LoVo (cell line): Measurements from ENCODE around the gene IMPDH1.

Experiments used
- DNase-seq: peaks from one replicate; pipeline ENCODE4 v3.0.0-alpha.2; 2016; ENCODE audit warnings: low spot score

The IMPDH1 gene

DNA sequence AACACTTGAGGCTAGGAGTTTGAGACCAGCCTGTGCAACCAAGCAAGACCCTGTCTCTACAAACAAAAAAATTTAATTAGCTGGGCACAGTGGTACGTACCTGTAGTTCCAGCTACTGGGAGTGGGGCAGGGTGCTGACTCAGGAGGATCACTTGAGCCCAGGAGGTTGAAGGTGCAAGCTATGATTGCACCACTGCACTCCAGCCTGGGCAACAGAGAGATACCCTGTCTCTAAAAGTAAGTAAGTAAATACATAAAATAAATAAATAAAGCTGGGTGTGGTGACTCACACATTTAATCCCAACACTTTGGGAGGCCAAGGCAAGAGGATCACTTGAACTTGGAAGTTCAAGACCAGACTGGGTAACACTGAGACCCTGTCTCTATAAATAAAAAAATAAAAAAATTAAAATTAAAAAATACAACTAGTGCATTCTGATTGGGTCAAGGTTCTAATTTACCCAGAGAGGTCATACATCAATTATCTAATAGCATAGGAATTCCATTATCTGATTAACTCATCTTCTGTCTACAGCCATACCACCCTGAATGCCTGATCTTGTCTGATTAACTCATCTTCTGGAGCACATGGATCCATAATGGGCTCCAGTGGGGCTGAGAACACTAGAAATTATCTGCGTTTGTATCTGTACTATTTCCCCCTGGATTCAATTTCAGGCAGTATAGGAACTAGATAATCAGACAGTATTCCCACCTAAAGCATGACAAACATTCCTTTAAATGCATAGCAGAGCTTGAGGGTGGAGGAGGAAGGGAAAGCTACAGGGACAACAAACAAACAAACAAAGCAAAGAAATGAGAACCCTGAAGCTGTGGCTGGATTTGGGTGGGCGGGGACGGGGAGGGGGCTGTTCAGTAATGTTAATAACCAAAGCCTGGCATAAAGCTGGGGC is 24.9 kb upstream of the IMPDH1 start:
- DNase-seq = no peak

DNA sequence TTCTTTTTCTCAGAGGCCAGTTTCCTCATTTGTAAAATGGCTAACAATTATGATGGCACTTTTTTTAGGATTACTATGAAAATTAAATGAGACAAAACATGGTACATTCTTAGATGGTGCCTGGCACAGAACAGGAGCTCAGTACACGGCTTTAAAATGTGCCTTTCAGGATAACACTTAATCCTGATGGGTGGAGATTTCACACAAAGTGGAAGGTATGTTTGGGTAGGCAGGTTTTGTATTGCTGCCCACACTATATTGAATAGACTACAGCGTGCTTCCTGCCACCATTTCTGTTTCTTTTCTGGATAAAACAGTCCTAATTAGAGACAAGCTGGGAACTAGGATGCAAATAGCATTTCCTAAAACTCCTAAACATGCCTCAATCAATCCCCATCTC is 22.0 kb upstream of the IMPDH1 start:
- no peak for DNase-seq

DNA sequence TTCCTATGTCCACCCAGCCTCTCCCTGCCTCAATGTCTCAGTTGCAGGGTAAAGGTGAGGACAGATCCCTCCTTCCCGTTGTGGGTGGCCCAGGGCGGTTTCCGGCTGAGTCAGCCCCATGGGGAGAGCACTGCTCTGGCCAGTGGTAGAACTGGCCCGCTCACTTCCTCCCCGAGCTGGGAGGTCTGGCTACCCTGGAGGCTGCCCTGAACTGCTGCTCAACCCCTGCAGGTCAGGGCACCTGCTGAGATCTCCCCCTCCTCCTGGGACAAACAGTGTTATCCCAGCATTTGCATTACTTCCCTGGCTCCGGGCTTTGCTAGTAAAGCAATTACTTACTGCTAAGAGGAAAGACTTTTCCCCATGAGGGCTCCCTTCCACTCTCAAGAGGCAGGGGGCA is 21.4 kb upstream of the IMPDH1 start:
- no peak for DNase-seq

DNA sequence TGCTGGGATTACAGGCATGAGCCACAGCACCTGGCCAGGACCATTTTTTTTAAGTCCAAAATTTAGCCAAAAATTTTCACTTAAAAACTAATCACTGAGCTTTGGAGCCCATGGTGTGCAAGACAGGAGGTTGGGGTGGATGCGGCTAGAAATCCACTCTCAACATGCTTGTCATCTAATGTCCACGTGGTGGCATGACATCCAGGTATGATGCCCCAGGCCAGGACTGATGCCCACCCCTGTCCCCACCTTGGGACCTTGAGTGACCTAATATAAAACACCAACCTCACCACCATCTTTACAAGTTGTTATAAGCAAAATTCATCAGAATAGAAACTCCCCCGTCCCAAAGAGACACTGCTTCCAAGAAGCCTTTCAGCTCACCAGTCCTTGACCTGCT is 20.4 kb upstream of the IMPDH1 start:
- no peak for DNase-seq

DNA sequence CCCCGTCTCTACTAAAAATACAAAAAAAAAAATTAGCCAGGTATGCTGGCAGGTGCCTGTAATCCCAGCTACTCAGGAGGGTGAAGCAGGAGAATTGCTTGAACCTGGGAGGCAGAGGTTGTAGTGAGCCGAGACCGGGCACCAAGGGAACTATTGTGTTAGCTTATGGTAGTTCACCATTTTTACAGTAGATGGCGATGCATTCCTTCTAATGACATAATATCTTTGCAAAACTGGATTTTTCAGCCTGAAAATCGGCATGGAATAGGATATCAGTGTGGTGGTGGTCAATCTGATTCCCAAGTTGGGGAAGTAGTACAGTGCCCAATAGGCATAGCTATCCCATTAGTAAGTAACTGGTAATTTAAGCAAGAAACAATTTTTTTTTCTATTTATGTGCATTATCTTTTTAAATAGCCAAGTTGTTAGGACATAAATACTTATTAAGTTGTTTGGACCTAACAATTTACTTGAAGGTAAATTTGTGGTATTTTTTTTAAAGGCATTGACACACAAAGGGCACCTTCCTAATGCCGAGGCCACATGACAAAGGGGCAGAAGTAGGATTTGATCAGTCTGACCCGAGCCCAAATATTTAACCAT is 17.6 kb upstream of the IMPDH1 start:
- peak; percentile 73 for DNase-seq

DNA sequence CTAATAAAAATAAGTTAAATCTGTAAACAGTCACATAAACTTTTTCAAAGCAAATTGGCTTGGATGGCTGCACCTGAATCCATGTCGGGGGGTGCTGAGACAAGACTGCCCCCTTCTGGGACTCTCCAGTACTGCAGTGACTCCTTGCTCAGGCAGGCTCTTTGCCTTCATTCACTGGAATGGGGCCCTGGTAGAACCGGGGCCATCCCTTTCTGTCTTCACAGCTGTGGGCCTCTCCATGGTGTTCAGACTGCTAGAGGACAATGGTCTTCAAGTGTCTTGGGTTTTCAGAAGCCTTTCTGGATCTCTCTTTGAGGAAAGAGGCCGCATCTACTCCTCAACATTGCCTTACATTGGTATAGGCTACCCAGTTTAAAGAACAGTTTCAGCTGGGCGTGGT is 16.1 kb upstream of the IMPDH1 start:
- DNase-seq = peak; percentile 56

DNA sequence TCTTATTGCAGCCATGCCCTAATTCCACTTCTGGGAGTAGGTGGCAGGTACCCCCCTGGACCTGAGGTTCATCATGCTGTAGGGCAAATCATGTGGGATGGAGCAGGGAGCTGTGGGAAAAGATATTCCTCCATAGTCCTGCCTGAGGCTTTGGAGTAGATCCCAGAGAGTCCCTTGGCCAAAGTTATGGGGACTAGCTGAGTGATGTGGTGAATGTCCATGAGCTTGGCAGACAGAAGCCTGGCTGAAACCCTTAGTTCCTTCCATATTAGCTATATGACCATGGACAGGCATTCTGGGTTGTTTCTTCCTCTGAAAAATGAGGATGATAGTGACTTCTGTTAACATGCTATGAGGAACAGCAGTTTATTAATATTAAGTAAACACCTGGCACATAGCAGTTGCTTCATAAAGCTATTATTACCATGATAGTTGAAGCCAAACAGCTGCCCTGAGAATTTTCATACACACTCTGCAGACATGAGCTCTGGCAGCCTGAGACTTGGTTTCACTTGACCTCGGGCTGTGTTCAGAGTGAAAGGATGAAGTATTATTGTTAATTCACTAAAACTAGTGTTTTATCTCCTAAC is 15.0 kb upstream of the IMPDH1 start:
- DNase-seq = no peak

DNA sequence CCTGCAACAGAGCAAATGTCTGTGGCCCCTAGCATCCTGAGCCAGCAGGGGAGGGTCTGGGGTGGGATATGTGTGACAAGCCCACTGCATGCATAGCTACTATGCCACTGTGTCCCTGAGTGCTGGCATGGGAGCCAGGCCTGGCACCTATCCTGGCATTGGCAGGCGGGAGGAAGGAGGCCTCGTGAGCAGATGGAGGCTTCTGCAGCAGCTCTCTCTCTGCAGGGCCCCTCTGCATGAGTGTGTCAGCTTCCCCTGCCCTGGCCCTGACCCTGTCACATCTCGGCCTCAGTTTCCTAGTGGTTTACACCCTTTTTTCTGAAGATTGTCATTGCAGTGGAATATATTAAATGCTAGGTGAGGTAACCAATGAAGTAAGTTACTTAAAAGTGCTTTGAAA is 13.1 kb upstream of the IMPDH1 start:
- no peak for DNase-seq

DNA sequence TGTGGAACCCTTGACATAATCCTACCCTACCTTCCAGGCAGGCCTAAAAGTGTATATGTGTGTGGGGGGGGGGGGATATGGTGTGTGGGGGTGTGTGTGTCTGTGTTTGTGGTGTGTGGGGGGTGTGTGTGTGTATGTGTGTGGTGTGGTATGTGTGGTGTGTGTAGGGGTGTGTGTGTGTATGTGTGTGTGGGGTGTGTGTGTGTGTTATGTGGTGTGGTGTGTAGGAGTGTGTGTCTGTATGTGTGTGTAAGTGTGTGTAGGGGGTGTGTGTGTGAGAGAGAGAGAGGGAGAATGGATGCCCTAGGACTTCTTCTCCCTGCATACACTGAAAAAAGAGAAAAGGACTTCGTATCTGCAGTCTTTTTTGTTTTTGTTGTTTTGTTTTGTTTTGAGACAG is 12.3 kb upstream of the IMPDH1 start:
- no peak for DNase-seq

DNA sequence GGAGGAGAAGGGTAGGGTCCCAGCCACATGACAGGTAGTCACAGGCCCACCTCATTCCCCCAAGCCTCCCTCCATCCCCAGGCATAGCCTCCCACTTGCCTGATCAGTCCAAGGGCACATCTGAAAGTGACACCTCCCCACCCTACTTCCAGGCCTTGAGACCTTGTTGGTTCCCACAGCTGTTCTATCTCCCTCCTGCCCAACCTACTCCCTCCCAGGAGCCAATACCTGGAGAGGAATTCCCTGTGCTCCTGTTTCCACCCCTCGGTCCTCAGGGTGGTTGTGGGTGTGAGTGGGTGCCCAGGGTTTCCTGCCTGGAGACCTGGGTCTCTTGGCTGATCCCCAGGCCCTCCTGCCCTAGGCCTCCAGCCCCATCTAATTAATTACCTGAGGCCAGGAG is 11.6 kb upstream of the IMPDH1 start:
- no peak for DNase-seq

DNA sequence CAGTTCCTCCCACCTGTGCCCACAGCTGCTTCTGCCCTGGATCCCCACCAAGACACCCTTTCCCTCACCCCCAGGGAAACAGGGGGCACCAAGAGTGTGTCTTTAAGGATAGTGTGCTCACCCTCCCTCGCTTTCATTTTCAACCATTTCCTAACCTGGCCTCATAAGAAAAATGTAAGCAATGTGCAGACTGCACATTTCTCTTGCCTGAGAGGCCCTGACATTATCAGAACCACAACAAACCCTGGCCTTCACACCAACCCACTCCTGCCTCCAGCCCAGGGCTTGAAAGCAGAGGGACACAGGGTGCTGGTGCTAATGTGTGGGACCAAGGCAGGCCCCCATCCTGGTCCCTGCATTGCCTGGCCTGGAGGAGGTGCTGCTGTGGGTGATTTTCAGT is 11.0 kb upstream of the IMPDH1 start:
- DNase-seq = no peak

DNA sequence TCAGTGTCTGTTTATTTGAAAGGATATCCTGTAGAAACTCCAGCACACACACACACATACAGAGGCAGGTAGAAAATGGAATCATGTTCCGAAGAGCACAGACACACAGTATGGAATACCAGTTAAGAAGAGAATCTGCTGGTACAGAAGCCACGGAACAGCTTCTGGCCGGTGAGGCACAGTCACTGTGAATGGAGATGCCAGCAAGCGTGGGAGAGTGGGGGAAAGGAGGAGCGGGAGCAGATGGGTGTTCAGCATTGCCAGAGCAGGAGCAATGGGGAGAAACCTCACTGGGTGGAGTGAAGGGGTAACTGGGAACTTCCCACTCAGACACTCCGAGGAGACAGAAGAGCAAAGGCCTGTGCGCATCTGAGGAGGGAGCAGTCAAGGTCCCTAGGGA is 9.5 kb upstream of the IMPDH1 start:
- DNase-seq = no peak

DNA sequence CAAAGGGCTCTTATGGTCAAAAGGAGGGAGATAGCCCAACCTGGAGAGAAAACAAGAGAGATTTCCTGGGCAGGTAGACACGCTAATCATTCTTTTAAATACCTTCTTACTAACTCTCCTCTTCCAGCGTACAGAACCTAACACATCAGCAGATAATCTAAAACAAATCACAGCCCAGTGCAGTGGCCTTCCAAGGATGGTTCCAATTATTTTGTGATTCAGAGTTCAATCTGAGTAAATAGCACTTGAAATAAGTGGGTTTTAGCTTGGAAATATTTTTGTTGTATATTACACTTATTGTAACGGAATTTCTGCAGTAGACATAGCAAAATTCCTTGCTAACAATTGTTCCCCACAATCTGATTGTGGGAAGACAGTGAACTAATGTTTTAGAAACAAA is 7.3 kb upstream of the IMPDH1 start:
- DNase-seq = no peak

DNA sequence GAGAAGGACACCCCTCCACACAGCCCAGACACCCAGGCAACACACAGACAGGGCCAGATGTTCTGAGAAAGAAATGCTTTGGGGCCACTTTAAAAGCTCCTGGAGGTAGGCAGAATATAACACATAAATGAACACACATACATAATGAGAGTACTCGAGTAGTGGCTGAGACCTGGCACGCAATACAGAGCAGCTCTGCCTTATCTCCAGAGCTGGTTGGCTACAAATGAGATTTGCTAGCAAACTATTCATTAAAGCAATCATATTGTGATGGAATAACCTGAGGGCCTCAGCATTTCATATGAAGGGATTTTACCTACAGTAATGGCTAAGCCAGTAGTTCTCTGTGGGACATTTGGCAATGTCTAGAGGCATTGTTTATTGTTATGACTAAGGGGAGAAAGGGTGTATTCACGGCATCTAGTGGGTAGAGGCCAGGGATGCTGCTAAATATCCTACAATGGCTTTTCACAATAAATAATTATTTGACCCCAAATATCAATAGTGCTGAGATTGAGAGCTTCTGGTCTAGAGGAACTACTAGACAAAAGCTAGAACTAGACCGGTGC is 5.5 kb upstream of the IMPDH1 start:
- no peak for DNase-seq

DNA sequence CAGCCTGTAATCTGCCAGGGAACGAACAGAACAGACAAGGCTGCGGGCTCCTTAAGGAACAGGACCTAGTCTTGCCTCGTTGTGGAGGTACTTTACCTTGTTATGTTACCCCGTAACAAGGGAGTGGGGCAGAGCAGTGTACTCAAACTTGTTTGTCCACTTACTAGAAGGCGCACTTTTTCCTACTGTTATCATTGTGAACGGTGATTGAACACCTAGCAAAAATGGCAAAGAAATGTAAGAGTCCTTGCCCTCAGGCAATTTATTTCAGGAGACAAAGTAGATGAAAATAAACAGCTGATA is 620 bp upstream of the IMPDH1 start:
- no peak for DNase-seq

DNA sequence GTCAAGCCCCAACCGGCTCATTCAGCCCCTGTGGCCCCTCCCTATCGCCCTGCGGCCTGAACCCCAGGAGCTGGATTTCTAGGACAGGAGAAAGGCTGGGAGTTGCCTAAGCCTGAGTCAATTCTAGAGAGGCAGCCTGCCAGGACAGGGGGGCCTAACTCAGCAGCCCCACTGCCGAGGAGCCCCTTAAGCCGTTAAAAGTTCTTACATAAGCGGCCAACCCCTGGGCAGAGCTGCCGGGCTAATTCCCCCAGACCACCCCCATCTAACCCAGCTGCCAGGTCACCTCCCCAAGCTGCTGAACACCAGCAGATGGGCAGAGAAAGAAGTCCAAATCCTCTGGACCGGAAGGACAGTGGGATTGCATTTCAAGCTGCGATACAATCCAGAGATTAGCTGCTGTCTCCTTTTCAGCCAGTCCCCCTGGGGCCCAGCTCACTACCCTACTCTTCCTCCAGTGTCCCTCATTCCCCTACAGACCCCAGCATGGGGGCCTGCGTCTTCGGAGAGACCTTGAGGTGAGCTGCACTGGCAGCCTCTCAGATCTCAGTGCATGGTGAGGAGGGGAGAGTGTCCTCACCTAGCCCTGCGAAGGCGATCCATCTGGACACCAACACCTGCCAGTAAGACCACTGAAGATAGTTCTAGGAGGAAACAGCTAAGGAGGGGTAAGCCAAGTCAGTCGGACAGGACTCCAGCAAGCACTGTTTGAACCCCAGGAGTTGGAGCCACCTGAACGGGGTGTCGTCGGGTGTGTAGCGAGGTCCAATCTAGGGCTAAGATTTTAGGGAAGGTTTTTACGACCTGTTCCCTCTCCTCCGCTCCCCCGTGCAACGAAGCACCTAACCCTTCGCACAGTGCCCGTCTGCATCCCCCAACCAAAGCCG is 830 bp downstream of the IMPDH1 start:
- DNase-seq = no peak

DNA sequence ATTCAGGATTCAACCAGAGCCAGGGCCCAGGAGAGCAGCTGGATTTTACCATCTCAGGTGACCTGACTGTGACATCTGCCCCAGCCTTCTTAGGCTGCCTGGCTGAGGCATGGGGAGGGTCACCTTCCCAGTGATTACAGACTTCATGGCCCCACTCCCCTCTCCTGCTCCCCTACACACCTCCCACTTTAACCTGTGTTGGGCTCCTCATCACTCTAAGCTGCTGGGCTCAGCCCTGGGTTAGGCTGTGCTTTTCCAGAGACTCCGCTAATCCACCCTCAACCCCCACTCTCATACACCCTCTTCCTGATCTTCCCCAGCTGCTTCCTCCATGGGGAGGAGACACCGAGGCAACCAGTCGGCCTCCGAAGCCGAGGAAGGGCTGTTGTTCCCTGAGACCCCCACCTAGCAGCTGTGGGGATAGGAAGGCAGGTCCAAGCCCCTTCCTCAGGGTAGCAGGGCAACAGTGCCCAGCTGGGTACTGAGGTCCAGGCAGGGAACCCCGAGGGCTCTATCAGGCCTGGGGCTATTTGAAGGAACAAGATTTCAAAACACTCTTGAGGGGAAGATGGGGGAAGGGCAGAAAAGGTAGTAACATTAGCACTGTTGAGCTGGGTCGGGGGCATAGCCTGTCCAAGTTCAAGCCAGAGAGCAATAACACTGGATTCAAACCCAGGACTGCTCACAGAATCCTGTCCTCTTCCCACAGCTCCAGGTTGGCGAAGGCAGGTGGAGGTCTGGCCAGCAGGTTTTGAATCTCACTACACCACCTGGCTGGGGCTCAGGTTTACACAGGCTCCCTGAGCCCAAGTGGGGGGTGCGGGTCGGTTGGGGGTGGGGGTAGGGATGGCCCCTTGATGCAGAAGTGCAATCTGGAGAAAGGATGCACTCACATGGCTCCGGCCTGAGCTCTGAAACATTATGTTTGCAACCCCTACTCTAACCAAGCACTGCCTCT is 1.8 kb downstream of the IMPDH1 start:
- no peak for DNase-seq

DNA sequence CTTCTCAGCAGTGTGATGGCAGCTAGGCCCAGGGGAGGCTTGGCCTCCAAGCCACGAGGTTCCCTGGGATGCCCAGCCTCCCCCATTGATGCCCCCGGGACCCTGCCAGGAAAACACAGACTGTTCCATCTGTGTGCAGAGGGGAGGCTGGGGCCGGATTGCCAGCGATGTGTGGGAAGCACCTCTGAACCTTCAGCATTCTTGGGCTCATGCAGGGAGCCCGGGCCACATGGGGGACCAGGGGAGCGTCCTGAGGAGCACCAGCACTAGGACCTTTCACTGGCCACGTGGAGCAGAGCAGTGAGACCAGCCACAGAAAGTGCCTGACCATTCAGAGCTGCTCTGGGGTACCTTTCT is 2.6 kb downstream of the IMPDH1 start:
- no peak for DNase-seq

DNA sequence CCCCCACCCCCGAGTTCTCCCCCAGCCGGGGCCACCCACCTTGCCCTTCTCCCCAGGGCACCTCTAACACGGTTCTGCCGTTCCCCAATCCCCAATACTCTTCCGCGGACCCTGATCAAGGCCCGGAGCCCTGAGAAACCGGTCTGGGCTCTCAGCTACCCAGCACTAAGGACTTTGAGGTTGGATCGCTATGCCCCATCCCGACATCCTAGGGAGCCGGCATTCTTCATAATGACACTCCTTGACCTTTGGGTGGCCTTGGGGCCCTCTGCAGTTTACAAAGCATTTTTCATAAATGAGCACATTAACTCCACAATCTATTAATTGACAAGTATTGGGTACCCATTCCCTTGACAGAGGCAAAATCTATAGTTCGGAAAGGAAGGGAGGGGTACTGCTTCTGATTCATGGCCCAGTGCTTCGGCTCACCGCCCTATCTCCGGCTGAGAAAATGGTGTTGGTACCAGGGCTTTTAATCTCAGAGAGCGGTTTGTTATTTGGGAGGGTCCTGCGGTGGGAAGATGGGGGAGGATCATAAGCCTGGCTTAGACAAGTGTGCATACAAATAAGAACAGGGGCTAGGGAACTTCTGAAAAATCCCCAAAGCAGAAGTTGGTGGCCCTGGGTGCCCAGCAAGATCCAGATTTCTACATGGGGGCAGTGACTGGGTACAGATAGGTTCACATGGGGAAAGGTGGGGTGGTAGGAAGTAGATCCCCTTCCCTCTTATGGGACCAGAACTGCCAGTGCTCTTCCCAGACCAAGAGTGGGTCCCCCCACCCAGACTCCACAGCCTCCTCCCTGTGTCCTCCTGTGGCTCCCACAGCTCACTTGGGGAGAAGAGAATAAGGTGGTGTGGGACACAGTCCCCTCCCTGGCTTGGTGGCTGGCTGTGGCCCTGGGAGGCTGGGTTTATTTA is 3.2 kb downstream of the IMPDH1 start:
- DNase-seq = no peak
